K562 (cell line): ENCODE results near the gene ARHGAP26. TPM values are rescaled to one million over a fixed set of nuclear protein-coding genes. Genes with fewer than 3 reads are reported as not detected.

Experiments
- BCL6 ChIP-seq: fragments of 250-450 bp; sonication (Bioruptor Pico); IDR thresholded peaks from 2 replicates; pipeline ENCODE4 v1.4.0; 2020
- BDP1 ChIP-seq: IDR thresholded peaks from 3 replicates; pipeline ENCODE4 v1.6.1; 2011; ENCODE audit not compliant: insufficient read length, insufficient read depth
- CAMTA2 ChIP-seq: fragments of 250-450 bp; sonication (Bioruptor Pico); conservative IDR thresholded peaks from 2 replicates; pipeline ENCODE4 v1.5.1; 2022
- CXXC5 ChIP-seq: fragments of 250-450 bp; sonication (Bioruptor Pico); IDR thresholded peaks from 2 replicates; pipeline ENCODE4 v1.8.0; 2022; ENCODE audit warnings: inconsistent platforms, mild to moderate bottlenecking, moderate library complexity
- FOSL1 ChIP-seq: fragments of 200-800 bp; sonication (Bioruptor generic); conservative IDR thresholded peaks from 2 replicates; pipeline ENCODE4 v1.6.1; 2016; ENCODE audit warnings: missing genetic modification characterization, missing compliant biosample characterization
- GABPB2 ChIP-seq: fragments of 250-450 bp; sonication (Bioruptor Pico); conservative IDR thresholded peaks from 2 replicates; pipeline ENCODE4 v1.5.1; 2021; ENCODE audit warnings: mild to moderate bottlenecking
- GTF2A2 ChIP-seq: IDR thresholded peaks from 2 replicates; pipeline ENCODE4 v1.6.1; 2016; ENCODE audit warnings: mild to moderate bottlenecking, missing genetic modification characterization, missing compliant biosample characterization
- HLTF ChIP-seq: fragments of 450-650 bp; IDR thresholded peaks from 2 replicates; pipeline ENCODE4 v1.6.1; 2016
- HMG20B ChIP-seq: fragments of 250-450 bp; sonication (Bioruptor Pico); IDR thresholded peaks from 2 replicates; pipeline ENCODE4 v1.5.0; 2021; ENCODE audit warnings: mild to moderate bottlenecking
- JUND ChIP-seq, 2 experiments: IDR thresholded peaks; 2 replicates in 1 of 2; 3 replicates in 1 of 2; pipeline ENCODE4 v1.6.1; 2011; ENCODE audit warnings: borderline replicate concordance in 2 of 2, low read depth in 2 of 2, low read length in 2 of 2, improper control_type of control experiment in 1 of 2, missing biosample characterization in 1 of 2, missing genetic modification characterization in 1 of 2, missing genetic modification reagents in 1 of 2
- KHSRP ChIP-seq: fragments of 450-650 bp; IDR thresholded peaks from 2 replicates; pipeline ENCODE4 v1.6.1; 2017
- NCOR1 ChIP-seq: fragments of 450-650 bp; IDR thresholded peaks from 2 replicates; pipeline ENCODE4 v1.6.1; 2016; ENCODE audit warnings: mild to moderate bottlenecking, moderate library complexity
- NFATC3 ChIP-seq: fragments of 450-650 bp; IDR thresholded peaks from 2 replicates; pipeline ENCODE4 v1.6.1; 2017; ENCODE audit warnings: mild to moderate bottlenecking
- PCBP1 ChIP-seq: fragments of 200-400 bp; formaldehyde crosslinking; IDR thresholded peaks from 2 replicates; pipeline ENCODE4 v1.6.1; 2018; ENCODE audit warnings: mild to moderate bottlenecking, low read depth, low read length; ENCODE audit not compliant: poor library complexity, severe bottlenecking
- PHB ChIP-seq: fragments of 250-450 bp; sonication (Bioruptor Pico); IDR thresholded peaks from 2 replicates; pipeline ENCODE4 v1.5.0; 2021
- PHB2 ChIP-seq: fragments of 450-650 bp; IDR thresholded peaks from 2 replicates; pipeline ENCODE4 v1.6.1; 2017; ENCODE audit warnings: low read depth
- POLR3G ChIP-seq: IDR thresholded peaks from 2 replicates; pipeline ENCODE4 v1.6.1; 2011; ENCODE audit not compliant: insufficient read length, insufficient replicate concordance; ENCODE audit errors: extremely low read depth
- RNF2 ChIP-seq: sonication (generic); IDR thresholded peaks from 2 replicates; pipeline ENCODE4 v1.6.1; 2016
- SNRNP70 ChIP-seq: fragments of 200-400 bp; formaldehyde crosslinking; optimal IDR thresholded peaks from 2 replicates; pipeline ENCODE3; 2017; ENCODE audit warnings: low read depth, low read length
- SRSF9 ChIP-seq: fragments of 200-400 bp; formaldehyde crosslinking; IDR thresholded peaks from 2 replicates; pipeline ENCODE4 v1.6.1; 2017; ENCODE audit warnings: low read depth, low read length, borderline replicate concordance
- XRCC3 ChIP-seq: fragments of 450-650 bp; IDR thresholded peaks from 2 replicates; pipeline ENCODE4 v1.6.1; 2017; ENCODE audit warnings: mild to moderate bottlenecking, moderate library complexity
- ZNF830 ChIP-seq: fragments of 250-450 bp; sonication (Bioruptor Pico); IDR thresholded peaks from 2 replicates; pipeline ENCODE4 v1.5.0; 2021; ENCODE audit warnings: mild to moderate bottlenecking
- polyA plus RNA-seq, 8 experiments: library from polyadenylated mRNA; depleted of rRNA in 4 of 8; stranded (reverse) in 5 of 8; unstranded in 3 of 8; fragments of >200 nt; fragmentation: Nextera tagmentation in 2 of 8; fragmentation: Illumina TruSeq in 1 of 8; extraction: Ambion mirVana in 2 of 8; extraction: Trizol in 1 of 8; gene quantifications; 2 replicates each; pipeline versions ENCODE4 v1.2.1 to v1.2.3, GENCODE V29; 2011 to 2014; ENCODE audit warnings: inconsistent platforms in 1 of 8, missing spikeins in 1 of 8
- total RNA-seq, 7 experiments: library from RNA; depleted of rRNA in 6 of 7; stranded (reverse); fragments of >200 nt in 6 of 7; fragmentation: Illumina TruSeq in 2 of 7; extraction: Trizol in 2 of 7; gene quantifications; 2 replicates each; pipeline versions ENCODE4 v1.2.1 to v1.2.3, GENCODE V29; 2011 to 2021; ENCODE audit warnings: low replicate concordance in 1 of 7
- TF ChIP-seq, protein P1 (sequence below): fragments of 450-650 bp; IDR thresholded peaks from 2 replicates; pipeline ENCODE4 v1.6.1; 2016; ENCODE audit warnings: low read depth, mild to moderate bottlenecking, moderate library complexity
- TF ChIP-seq, protein P2 (sequence below): sonication (generic); formaldehyde crosslinking; IDR thresholded peaks from 2 replicates; pipeline ENCODE4 v1.8.0; 2022; ENCODE audit warnings: mild to moderate bottlenecking, missing genetic modification reagents, borderline replicate concordance
- TF ChIP-seq, protein P3 (sequence below): fragments of 250-450 bp; sonication (Bioruptor Pico); IDR thresholded peaks from 2 replicates; pipeline ENCODE4 v1.8.0; 2021; ENCODE audit warnings: mild to moderate bottlenecking, moderate library complexity
- TF ChIP-seq, protein P4 (sequence below), 2 experiments: fragments of 450-650 bp in 1 of 2; sonication (generic) in 1 of 2; formaldehyde crosslinking in 1 of 2; IDR thresholded peaks in 1 of 2; conservative IDR thresholded peaks in 1 of 2; 2 replicates each; pipeline versions ENCODE4 v1.6.1 to v1.8.1; 2016 to 2023; ENCODE audit warnings: mild to moderate bottlenecking in 2 of 2, moderate library complexity in 2 of 2, inconsistent platforms in 1 of 2, missing genetic modification reagents in 1 of 2

The ARHGAP26 gene
- total and polyA plus RNA-seq, 9 of the 15 experiments (the other 6 are each of a cell fraction or from before 2014, with no cell fraction given) = 0.13 to 1.1 (median 0.55) TPM

DNA sequence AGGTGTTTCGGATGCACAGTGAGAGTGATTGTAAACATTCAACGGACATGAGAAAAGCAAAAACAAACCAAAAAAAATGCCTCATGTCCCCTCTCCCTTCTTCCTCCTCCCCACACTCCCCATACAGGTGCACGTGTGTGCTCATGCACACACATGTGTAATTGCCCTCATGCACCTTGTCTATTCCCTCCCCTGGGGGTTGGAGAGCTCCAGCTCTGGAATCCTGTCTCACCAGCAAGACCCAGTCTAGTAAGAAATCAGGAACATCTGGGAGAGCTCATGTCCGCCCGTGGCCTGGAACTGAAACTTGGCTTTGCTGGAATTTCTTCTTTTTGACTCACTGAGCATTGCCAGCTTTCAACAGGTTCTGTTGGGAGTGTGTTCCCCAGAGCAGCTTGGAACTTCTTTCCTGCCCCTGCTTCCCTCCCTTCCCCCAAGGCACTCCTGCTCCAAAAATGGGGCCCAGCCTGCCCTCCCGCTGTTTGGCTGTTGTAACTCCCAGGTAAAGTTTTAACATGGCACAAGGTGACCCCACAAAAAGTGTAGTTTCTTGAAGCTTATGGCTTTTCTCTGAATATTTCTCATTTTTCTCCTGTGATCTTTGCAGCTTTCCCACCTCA, 443.2 kb downstream of the ARHGAP26 start (continued):
- TF ChIP-seq, protein P1, sequence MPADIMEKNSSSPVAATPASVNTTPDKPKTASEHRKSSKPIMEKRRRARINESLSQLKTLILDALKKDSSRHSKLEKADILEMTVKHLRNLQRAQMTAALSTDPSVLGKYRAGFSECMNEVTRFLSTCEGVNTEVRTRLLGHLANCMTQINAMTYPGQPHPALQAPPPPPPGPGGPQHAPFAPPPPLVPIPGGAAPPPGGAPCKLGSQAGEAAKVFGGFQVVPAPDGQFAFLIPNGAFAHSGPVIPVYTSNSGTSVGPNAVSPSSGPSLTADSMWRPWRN = no peak
- no peak for TF ChIP-seq XRCC3
- no peak for TF ChIP-seq PHB (CRISPR knock-in tag)
- TF ChIP-seq SRSF9 = no peak
- no peak for TF ChIP-seq KHSRP
- no peak for TF ChIP-seq NCOR1
- TF ChIP-seq SNRNP70 = no peak
- no peak; the same call in 1 of the 2 replicates for TF ChIP-seq CXXC5 (CRISPR knock-in tag)
- no peak for TF ChIP-seq HMG20B (CRISPR knock-in tag)
- no peak for TF ChIP-seq POLR3G
- TF ChIP-seq, protein P2, sequence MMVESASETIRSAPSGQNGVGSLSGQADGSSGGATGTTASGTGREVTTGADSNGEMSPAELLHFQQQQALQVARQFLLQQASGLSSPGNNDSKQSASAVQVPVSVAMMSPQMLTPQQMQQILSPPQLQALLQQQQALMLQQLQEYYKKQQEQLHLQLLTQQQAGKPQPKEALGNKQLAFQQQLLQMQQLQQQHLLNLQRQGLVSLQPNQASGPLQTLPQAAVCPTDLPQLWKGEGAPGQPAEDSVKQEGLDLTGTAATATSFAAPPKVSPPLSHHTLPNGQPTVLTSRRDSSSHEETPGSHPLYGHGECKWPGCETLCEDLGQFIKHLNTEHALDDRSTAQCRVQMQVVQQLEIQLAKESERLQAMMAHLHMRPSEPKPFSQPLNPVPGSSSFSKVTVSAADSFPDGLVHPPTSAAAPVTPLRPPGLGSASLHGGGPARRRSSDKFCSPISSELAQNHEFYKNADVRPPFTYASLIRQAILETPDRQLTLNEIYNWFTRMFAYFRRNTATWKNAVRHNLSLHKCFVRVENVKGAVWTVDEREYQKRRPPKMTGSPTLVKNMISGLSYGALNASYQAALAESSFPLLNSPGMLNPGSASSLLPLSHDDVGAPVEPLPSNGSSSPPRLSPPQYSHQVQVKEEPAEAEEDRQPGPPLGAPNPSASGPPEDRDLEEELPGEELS (CRISPR knock-in tag) = no peak
- no peak for TF ChIP-seq BDP1
- TF ChIP-seq, protein P3, sequence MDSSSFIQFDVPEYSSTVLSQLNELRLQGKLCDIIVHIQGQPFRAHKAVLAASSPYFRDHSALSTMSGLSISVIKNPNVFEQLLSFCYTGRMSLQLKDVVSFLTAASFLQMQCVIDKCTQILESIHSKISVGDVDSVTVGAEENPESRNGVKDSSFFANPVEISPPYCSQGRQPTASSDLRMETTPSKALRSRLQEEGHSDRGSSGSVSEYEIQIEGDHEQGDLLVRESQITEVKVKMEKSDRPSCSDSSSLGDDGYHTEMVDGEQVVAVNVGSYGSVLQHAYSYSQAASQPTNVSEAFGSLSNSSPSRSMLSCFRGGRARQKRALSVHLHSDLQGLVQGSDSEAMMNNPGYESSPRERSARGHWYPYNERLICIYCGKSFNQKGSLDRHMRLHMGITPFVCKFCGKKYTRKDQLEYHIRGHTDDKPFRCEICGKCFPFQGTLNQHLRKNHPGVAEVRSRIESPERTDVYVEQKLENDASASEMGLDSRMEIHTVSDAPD = no peak
- TF ChIP-seq GABPB2 (CRISPR knock-in tag) = no peak
- TF ChIP-seq NFATC3 = no peak
- TF ChIP-seq BCL6 (CRISPR knock-in tag) = no peak
- no peak for TF ChIP-seq HLTF
- no peak for TF ChIP-seq JUND (IDR thresholded peaks at IDR 0.05; ENCODE audit: borderline replicate concordance, low read depth, low read length)
- peak; percentile 23; the same call in 1 of the 3 replicates for TF ChIP-seq JUND (tag; IDR thresholded peaks at IDR 0.05; ENCODE audit: borderline replicate concordance, low read depth, low read length)
- no peak for TF ChIP-seq PHB2
- no peak for TF ChIP-seq ZNF830 (CRISPR knock-in tag)
- TF ChIP-seq RNF2 = no peak
- TF ChIP-seq, protein P4, sequence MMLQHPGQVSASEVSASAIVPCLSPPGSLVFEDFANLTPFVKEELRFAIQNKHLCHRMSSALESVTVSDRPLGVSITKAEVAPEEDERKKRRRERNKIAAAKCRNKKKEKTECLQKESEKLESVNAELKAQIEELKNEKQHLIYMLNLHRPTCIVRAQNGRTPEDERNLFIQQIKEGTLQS (IDR thresholded peaks at IDR 0.05) = no peak
- TF ChIP-seq, protein P4 (CRISPR knock-in tag; conservative IDR thresholded peaks at IDR 0.05) = no peak
- TF ChIP-seq PCBP1 = no peak
- TF ChIP-seq GTF2A2 = 0 out of 2 replicates have a peak, but pooled peaks have one; percentile 27
- no peak for TF ChIP-seq FOSL1
- no peak for TF ChIP-seq CAMTA2 (CRISPR knock-in tag)
